ENCODE data around the gene RPL37A.

RPL37A gene

GRCh38 chr2:216502381-216503158 is 3.9 kb downstream of the RPL37A start:
- DNase-seq (ENCODE audit: low read depth) = no peak
- TF ChIP-seq CTCF (IDR thresholded peaks at IDR 0.05; ENCODE audit: insufficient read depth, low read depth, low read length, missing control alignments) = no peak
- no peak overlapping the region for H3K4me3 ChIP-seq (ENCODE audit: low read length)

- TF ChIP-seq CTCF (IDR thresholded peaks at IDR 0.05; ENCODE audit: insufficient read depth, low read depth, low read length, missing control alignments) = no peak
- H3K4me3 ChIP-seq (ENCODE audit: low read length) = no peak overlapping the region
- DNase-seq (ENCODE audit: low read depth) = no peak
Measured at GRCh38 chr2:216503159-216503629, 4.5 kb downstream of the RPL37A start.

GRCh38 chr2:216503697-216504375 is 5.2 kb downstream of the RPL37A start:
- H3K4me3 ChIP-seq (ENCODE audit: low read length) = no peak overlapping the region
- TF ChIP-seq CTCF (IDR thresholded peaks at IDR 0.05; ENCODE audit: insufficient read depth, low read depth, low read length, missing control alignments) = no peak
- no peak for DNase-seq (ENCODE audit: low read depth)

GRCh38 chr2:216504376-216504762 is 5.7 kb downstream of the RPL37A start:
- no peak for DNase-seq (ENCODE audit: low read depth)
- TF ChIP-seq CTCF (IDR thresholded peaks at IDR 0.05; ENCODE audit: insufficient read depth, low read depth, low read length, missing control alignments) = no peak
- H3K4me3 ChIP-seq (ENCODE audit: low read length) = no peak overlapping the region

- DNase-seq (ENCODE audit: low read depth) = no peak
- TF ChIP-seq CTCF (IDR thresholded peaks at IDR 0.05; ENCODE audit: insufficient read depth, low read depth, low read length, missing control alignments) = no peak
- H3K4me3 ChIP-seq (ENCODE audit: low read length) = no peak overlapping the region
Measured at GRCh38 chr2:216505133-216506106, 6.8 kb downstream of the RPL37A start.

- no peak for TF ChIP-seq CTCF (IDR thresholded peaks at IDR 0.05; ENCODE audit: insufficient read depth, low read depth, low read length, missing control alignments)
- no peak overlapping the region for H3K4me3 ChIP-seq (ENCODE audit: low read length)
- DNase-seq (ENCODE audit: low read depth) = no peak
Measured at GRCh38 chr2:216507220-216508160, 8.8 kb downstream of the RPL37A start.
